WTC11 (cell line): ENCODE results near the gene GDF2. TPM values are rescaled to one million over a fixed set of nuclear protein-coding genes. Genes with fewer than 3 reads are reported as not detected.

Experiments used
- ATAC-seq: fragments of 200-7000 bp; cut with Tn5 transposase; 2 replicates; pipeline ENCODE4 v1.10.0; 2021; ENCODE audit warnings: mild to moderate bottlenecking, moderate library complexity
- CTCF ChIA-PET: fragments of 300-600 bp; sonication (Branson Sonifier 250); formaldehyde crosslinking; loops from one replicate; lab custom pipeline; 2021; ENCODE audit warnings: antibody characterized with exemption; lab: Charles Lee
- POLR2A ChIA-PET: fragments of 350-600 bp; sonication (Branson Sonifier 250); formaldehyde crosslinking; loops from one replicate; lab custom pipeline; 2021; ENCODE audit warnings: antibody characterized with exemption; lab: Charles Lee
- DNase-seq: peaks from one replicate; pipeline ENCODE4 v3.0.0; 2021; ENCODE audit warnings: low spot score
- H3K27ac Mint-ChIP-seq: 2 replicates; pipeline ENCODE4 v1.8.0; 2021; ENCODE audit warnings: mixed read lengths
- H3K27me3 Mint-ChIP-seq: 2 replicates; pipeline ENCODE4 v1.8.0; 2021; ENCODE audit warnings: low read depth, mild to moderate bottlenecking, moderate library complexity, mixed read lengths
- H3K36me3 Mint-ChIP-seq: 2 replicates; pipeline ENCODE4 v1.8.0; 2021; ENCODE audit warnings: mixed read lengths
- H3K4me1 Mint-ChIP-seq: 2 replicates; pipeline ENCODE4 v1.8.0; 2022; ENCODE audit warnings: mixed read lengths
- H3K4me3 Mint-ChIP-seq: 2 replicates; pipeline ENCODE4 v1.8.0; 2021; ENCODE audit warnings: mild to moderate bottlenecking, moderate library complexity, mixed read lengths
- H3K9me3 Mint-ChIP-seq: 2 replicates; pipeline ENCODE4 v1.8.0; 2021; ENCODE audit warnings: mixed read lengths
- FOXP1 ChIP-seq: sonication (generic); formaldehyde crosslinking; IDR thresholded peaks from 2 replicates; pipeline ENCODE4 v1.8.0; 2022; ENCODE audit warnings: missing genetic modification reagents, mild to moderate bottlenecking, moderate library complexity, borderline replicate concordance
- GRHL2 ChIP-seq: fragments of 250-450 bp; sonication (Bioruptor Pico); IDR thresholded peaks from 2 replicates; pipeline ENCODE4 v1.8.0; 2022; ENCODE audit warnings: mild to moderate bottlenecking, moderate library complexity; ENCODE audit not compliant: insufficient replicate concordance, severe bottlenecking
- IRF2 ChIP-seq: sonication (generic); formaldehyde crosslinking; IDR thresholded peaks from 2 replicates; pipeline ENCODE4 v1.8.0; 2022; ENCODE audit warnings: low read depth, missing genetic modification reagents, borderline replicate concordance
- KAT7 ChIP-seq: sonication (generic); formaldehyde crosslinking; IDR thresholded peaks from 2 replicates; pipeline ENCODE4 v1.8.1; 2023; ENCODE audit warnings: missing genetic modification reagents, mild to moderate bottlenecking, borderline replicate concordance
- NFYB ChIP-seq: sonication (generic); formaldehyde crosslinking; conservative IDR thresholded peaks from 2 replicates; pipeline ENCODE4 v1.8.0; 2022; ENCODE audit warnings: low read depth, missing genetic modification reagents
- OVOL2 ChIP-seq: fragments of 250-450 bp; sonication (Bioruptor Pico); IDR thresholded peaks from 2 replicates; pipeline ENCODE4 v1.9.0; 2021; ENCODE audit warnings: mild to moderate bottlenecking, borderline replicate concordance
- SMAD4 ChIP-seq: sonication (generic); formaldehyde crosslinking; IDR thresholded peaks from 2 replicates; pipeline ENCODE4 v1.8.0; 2022; ENCODE audit warnings: mild to moderate bottlenecking, missing genetic modification reagents
- ZBTB21 ChIP-seq: sonication (generic); formaldehyde crosslinking; IDR thresholded peaks from 2 replicates; pipeline ENCODE4 v1.8.1; 2023; ENCODE audit warnings: mild to moderate bottlenecking, missing genetic modification reagents, borderline replicate concordance
- ZNF138 ChIP-seq: sonication (generic); formaldehyde crosslinking; conservative IDR thresholded peaks from 2 replicates; pipeline ENCODE4 v1.8.1; 2022; ENCODE audit warnings: mild to moderate bottlenecking, moderate library complexity, missing genetic modification reagents
- total RNA-seq: library from RNA; stranded (reverse); gene quantifications from 3 replicates; pipeline ENCODE4 v1.2.3, GENCODE V29; 2021
- TF ChIP-seq, protein P1 (sequence below): sonication (generic); formaldehyde crosslinking; IDR thresholded peaks from 2 replicates; pipeline ENCODE4 v1.8.0; 2022; ENCODE audit warnings: missing genetic modification reagents
- TF ChIP-seq, protein P2 (sequence below): sonication (generic); formaldehyde crosslinking; IDR thresholded peaks from 2 replicates; pipeline ENCODE4 v1.8.1; 2023; ENCODE audit warnings: mild to moderate bottlenecking, missing genetic modification reagents, borderline replicate concordance
- TF ChIP-seq, protein P3 (sequence below): sonication (generic); formaldehyde crosslinking; conservative IDR thresholded peaks from 2 replicates; pipeline ENCODE4 v1.8.1; 2022; ENCODE audit warnings: mild to moderate bottlenecking, missing genetic modification reagents
- TF ChIP-seq, protein P4 (sequence below): sonication (generic); formaldehyde crosslinking; IDR thresholded peaks from 2 replicates; pipeline ENCODE4 v1.8.1; 2022; ENCODE audit warnings: missing genetic modification reagents, borderline replicate concordance

The GDF2 gene
- total RNA-seq, 1 experiment from 2014 or later: not detected

DNA sequence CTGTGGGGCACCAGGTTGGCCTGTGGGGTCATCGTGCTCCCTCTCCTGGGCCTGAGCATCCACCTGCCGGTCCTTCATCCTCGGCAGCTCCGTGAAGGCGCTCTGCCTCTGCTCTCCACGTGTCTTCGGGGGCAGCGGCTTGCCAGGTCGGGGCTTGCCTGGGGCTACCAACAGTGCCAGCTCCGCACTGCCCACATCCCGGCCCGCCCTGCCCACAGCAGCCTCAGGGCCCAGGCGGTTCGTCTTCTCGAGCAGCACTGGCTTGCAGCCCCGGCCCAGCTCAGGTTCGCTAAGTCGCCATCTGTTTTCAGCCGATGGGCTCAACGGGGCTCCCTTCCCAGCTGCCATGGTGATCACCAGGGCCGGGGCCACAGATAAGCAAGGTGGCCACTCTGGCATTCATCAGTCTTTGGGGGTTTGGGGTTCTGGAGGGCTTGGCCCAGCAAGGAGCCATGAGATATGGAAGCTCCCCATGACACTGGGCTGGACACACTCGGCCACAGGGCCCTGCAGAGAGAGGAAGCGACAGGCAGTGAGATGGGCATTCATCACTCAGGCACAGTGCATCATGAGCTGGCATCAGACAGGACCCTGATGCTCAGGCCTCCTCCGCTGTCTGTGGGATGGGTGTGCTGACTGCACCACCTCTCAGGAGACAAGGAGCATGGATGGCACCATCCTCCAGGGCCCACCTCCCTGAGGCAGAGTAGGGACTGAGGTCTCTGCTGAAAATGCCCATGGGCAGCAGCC is 46.4 kb downstream of the GDF2 start:
- H3K4me1 Mint-ChIP-seq: peaks cover 37% of the 10 kb centered on the region
- CTCF ChIA-PET: no interaction called here
- H3K4me3 Mint-ChIP-seq: no peak overlapping the region
- H3K27ac Mint-ChIP-seq: no peak overlapping the region
- no peaks in the 10 kb centered on the region; the same call in 1 of the 2 replicates for H3K36me3 Mint-ChIP-seq
- DNase-seq: no peak
- no peak for TF ChIP-seq GRHL2 (CRISPR knock-in tag)
- TF ChIP-seq, protein P1, sequence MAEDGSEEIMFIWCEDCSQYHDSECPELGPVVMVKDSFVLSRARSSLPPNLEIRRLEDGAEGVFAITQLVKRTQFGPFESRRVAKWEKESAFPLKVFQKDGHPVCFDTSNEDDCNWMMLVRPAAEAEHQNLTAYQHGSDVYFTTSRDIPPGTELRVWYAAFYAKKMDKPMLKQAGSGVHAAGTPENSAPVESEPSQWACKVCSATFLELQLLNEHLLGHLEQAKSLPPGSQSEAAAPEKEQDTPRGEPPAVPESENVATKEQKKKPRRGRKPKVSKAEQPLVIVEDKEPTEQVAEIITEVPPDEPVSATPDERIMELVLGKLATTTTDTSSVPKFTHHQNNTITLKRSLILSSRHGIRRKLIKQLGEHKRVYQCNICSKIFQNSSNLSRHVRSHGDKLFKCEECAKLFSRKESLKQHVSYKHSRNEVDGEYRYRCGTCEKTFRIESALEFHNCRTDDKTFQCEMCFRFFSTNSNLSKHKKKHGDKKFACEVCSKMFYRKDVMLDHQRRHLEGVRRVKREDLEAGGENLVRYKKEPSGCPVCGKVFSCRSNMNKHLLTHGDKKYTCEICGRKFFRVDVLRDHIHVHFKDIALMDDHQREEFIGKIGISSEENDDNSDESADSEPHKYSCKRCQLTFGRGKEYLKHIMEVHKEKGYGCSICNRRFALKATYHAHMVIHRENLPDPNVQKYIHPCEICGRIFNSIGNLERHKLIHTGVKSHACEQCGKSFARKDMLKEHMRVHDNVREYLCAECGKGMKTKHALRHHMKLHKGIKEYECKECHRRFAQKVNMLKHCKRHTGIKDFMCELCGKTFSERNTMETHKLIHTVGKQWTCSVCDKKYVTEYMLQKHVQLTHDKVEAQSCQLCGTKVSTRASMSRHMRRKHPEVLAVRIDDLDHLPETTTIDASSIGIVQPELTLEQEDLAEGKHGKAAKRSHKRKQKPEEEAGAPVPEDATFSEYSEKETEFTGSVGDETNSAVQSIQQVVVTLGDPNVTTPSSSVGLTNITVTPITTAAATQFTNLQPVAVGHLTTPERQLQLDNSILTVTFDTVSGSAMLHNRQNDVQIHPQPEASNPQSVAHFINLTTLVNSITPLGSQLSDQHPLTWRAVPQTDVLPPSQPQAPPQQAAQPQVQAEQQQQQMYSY (CRISPR knock-in tag): no peak
- TF ChIP-seq NFYB (CRISPR knock-in tag): no peak
- TF ChIP-seq KAT7 (CRISPR knock-in tag): no peak
- POLR2A ChIA-PET: no interaction called here
- H3K9me3 Mint-ChIP-seq: no peaks in the 10 kb centered on the region
- ATAC-seq: no peak
- H3K27me3 Mint-ChIP-seq: no peaks in the 10 kb centered on the region

DNA sequence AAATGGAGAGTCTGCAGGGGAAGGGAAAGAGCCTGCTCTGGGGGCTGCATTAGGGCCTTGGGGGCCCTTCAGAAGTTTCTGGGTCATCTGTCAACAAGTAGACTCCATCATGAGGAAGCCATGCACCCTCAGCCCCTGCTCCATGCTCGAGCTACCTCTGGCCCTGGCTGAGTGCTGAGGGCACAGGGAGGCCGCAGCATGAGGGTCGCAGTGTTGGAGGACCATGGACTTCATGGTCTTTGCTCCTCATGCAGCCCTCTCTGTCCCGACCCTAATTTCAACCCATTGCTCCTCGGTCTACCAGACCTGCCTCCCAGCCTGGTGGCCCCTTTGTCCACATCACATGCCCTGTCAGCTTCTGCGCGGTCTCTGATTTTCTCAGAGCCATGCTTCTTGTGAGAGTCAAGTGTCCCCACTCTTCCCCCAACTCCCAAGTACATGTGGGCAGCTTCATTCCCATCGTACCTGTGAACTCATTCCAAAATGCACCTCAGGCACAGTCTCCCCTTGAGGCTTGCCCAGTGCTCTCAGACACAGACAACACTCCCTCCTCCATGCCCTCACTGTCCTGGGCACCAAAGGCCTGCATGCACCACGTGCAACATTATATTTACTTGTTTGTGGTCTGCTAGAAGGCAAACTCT is 47.1 kb downstream of the GDF2 start:
- H3K9me3 Mint-ChIP-seq: no peaks in the 10 kb centered on the region
- no peak overlapping the region for H3K27ac Mint-ChIP-seq
- ATAC-seq (no peak), DNase-seq (no peak)
- no peaks in the 10 kb centered on the region for H3K27me3 Mint-ChIP-seq
- CTCF ChIA-PET: interaction anchor here (1.2 kb wide), 1 partner anchor 345 kb away, joined by 3 read pairs; no protein-coding TSS in a partner anchor
- no peak overlapping the region for H3K4me3 Mint-ChIP-seq
- H3K36me3 Mint-ChIP-seq: no peaks in the 10 kb centered on the region; the same call in 1 of the 2 replicates
- peaks cover 29% of the 10 kb centered on the region for H3K4me1 Mint-ChIP-seq
- TF ChIP-seq ZBTB21 (CRISPR knock-in tag) (no peak), ZNF138 (CRISPR knock-in tag) (no peak), SMAD4 (CRISPR knock-in tag) (no peak), OVOL2 (CRISPR knock-in tag) (no peak), FOXP1 (CRISPR knock-in tag) (no peak), GRHL2 (CRISPR knock-in tag) (no peak), IRF2 (no peak)
- TF ChIP-seq, protein P2, sequence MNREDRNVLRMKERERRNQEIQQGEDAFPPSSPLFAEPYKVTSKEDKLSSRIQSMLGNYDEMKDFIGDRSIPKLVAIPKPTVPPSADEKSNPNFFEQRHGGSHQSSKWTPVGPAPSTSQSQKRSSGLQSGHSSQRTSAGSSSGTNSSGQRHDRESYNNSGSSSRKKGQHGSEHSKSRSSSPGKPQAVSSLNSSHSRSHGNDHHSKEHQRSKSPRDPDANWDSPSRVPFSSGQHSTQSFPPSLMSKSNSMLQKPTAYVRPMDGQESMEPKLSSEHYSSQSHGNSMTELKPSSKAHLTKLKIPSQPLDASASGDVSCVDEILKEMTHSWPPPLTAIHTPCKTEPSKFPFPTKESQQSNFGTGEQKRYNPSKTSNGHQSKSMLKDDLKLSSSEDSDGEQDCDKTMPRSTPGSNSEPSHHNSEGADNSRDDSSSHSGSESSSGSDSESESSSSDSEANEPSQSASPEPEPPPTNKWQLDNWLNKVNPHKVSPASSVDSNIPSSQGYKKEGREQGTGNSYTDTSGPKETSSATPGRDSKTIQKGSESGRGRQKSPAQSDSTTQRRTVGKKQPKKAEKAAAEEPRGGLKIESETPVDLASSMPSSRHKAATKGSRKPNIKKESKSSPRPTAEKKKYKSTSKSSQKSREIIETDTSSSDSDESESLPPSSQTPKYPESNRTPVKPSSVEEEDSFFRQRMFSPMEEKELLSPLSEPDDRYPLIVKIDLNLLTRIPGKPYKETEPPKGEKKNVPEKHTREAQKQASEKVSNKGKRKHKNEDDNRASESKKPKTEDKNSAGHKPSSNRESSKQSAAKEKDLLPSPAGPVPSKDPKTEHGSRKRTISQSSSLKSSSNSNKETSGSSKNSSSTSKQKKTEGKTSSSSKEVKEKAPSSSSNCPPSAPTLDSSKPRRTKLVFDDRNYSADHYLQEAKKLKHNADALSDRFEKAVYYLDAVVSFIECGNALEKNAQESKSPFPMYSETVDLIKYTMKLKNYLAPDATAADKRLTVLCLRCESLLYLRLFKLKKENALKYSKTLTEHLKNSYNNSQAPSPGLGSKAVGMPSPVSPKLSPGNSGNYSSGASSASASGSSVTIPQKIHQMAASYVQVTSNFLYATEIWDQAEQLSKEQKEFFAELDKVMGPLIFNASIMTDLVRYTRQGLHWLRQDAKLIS (CRISPR knock-in tag): no peak
- TF ChIP-seq, protein P3, sequence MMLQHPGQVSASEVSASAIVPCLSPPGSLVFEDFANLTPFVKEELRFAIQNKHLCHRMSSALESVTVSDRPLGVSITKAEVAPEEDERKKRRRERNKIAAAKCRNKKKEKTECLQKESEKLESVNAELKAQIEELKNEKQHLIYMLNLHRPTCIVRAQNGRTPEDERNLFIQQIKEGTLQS (CRISPR knock-in tag): no peak
- TF ChIP-seq, protein P4, sequence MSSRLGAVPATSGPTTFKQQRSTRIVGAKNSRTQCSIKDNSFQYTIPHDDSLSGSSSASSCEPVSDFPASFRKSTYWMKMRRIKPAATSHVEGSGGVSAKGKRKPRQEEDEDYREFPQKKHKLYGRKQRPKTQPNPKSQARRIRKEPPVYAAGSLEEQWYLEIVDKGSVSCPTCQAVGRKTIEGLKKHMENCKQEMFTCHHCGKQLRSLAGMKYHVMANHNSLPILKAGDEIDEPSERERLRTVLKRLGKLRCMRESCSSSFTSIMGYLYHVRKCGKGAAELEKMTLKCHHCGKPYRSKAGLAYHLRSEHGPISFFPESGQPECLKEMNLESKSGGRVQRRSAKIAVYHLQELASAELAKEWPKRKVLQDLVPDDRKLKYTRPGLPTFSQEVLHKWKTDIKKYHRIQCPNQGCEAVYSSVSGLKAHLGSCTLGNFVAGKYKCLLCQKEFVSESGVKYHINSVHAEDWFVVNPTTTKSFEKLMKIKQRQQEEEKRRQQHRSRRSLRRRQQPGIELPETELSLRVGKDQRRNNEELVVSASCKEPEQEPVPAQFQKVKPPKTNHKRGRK (CRISPR knock-in tag): no peak
- POLR2A ChIA-PET: no interaction called here
